CD14-positive monocyte (primary cell): ENCODE measurements around the gene TDRD6. TPM values are rescaled to one million over a fixed set of nuclear protein-coding genes. Genes with fewer than 3 reads are reported as not detected.

Experiments
- DNase-seq, 3 donors: peaks; one replicate each; pipeline ENCODE4 v3.0.0-alpha.2; 2011 to 2022
- H2AFZ ChIP-seq: 2 replicates; pipeline ENCODE4 v1.6.0; 2012; ENCODE audit warnings: mild to moderate bottlenecking, low read depth, low read length, inconsistent platforms; ENCODE audit not compliant: insufficient read depth, poor library complexity, severe bottlenecking
- H3K27ac ChIP-seq, 2 donors: 1 replicate in 1 of 2; 2 replicates in 1 of 2; pipeline ENCODE4 v1.5.1; 2012 to 2013; ENCODE audit warnings: low read length in 2 of 2, control low read depth in 1 of 2, inconsistent platforms in 1 of 2, low read depth in 1 of 2, mild to moderate bottlenecking in 1 of 2
- H3K27me3 ChIP-seq, 2 donors: one replicate each; pipeline versions ENCODE4 v1.6.0 to v1.6.1; 2011 to 2013; ENCODE audit warnings: low read length in 2 of 2; ENCODE audit not compliant: control insufficient read depth in 2 of 2, insufficient read depth in 2 of 2
- H3K36me3 ChIP-seq, 2 donors: replicated peaks in 1 of 2; 1 replicate in 1 of 2; 2 replicates in 1 of 2; pipeline versions ENCODE4 v1.5.1 to v1.6.1; 2012 to 2013; ENCODE audit warnings: low read length in 2 of 2, control low read depth in 1 of 2, inconsistent platforms in 1 of 2, mild to moderate bottlenecking in 1 of 2; ENCODE audit not compliant: insufficient read depth in 2 of 2, control insufficient read depth in 1 of 2
- H3K4me1 ChIP-seq, 2 donors: 1 replicate in 1 of 2; 2 replicates in 1 of 2; pipeline versions ENCODE4 v1.5.1 to v1.6.1; 2012 to 2013; ENCODE audit warnings: low read length in 2 of 2, control low read depth in 1 of 2, inconsistent platforms in 1 of 2, mild to moderate bottlenecking in 1 of 2, moderate library complexity in 1 of 2; ENCODE audit not compliant: insufficient read depth in 2 of 2, control insufficient read depth in 1 of 2
- H3K4me2 ChIP-seq: replicated peaks from 2 replicates; pipeline ENCODE3; 2012; ENCODE audit warnings: low read length, moderate library complexity, mild to moderate bottlenecking; ENCODE audit not compliant: poor library complexity, severe bottlenecking; ENCODE audit errors: extremely low read depth
- H3K4me3 ChIP-seq, 3 experiments: fragments of 200-600 bp in 1 of 3; sonication (generic) in 1 of 3; replicated peaks in 1 of 3; 1 replicate in 2 of 3; 2 replicates in 1 of 3; pipeline ENCODE4 v1.5.1; 2011 to 2013; ENCODE audit warnings: low read length in 3 of 3, mild to moderate bottlenecking in 3 of 3, control low read depth in 2 of 3, low read depth in 2 of 3, inconsistent platforms in 1 of 3, moderate library complexity in 1 of 3
- H3K79me2 ChIP-seq: 2 replicates; pipeline ENCODE4 v1.6.0; 2012; ENCODE audit warnings: mild to moderate bottlenecking, control low read depth, inconsistent platforms, low read length, moderate library complexity; ENCODE audit not compliant: insufficient read depth
- H3K9ac ChIP-seq: 2 replicates; pipeline ENCODE4 v1.6.0; 2017; ENCODE audit warnings: low read length, mild to moderate bottlenecking; ENCODE audit not compliant: insufficient read depth, poor library complexity, severe bottlenecking
- H3K9me3 ChIP-seq, 2 donors: replicated peaks in 1 of 2; 1 replicate in 1 of 2; 2 replicates in 1 of 2; pipeline versions ENCODE4 v1.5.1 to v1.6.1; 2012 to 2013; ENCODE audit warnings: low read length in 2 of 2, control low read depth in 1 of 2; ENCODE audit not compliant: control insufficient read depth in 1 of 2, insufficient read depth in 1 of 2
- H4K20me1 ChIP-seq: 2 replicates; pipeline ENCODE4 v1.6.0; 2012; ENCODE audit warnings: mild to moderate bottlenecking, low read length, control low read depth, moderate library complexity; ENCODE audit not compliant: insufficient read depth
- H3K27ac Mint-ChIP-seq, 7 donors: one replicate each; pipeline ENCODE4 v1.8.0; 2020; ENCODE audit warnings: mild to moderate bottlenecking in 7 of 7, mixed read lengths in 7 of 7, moderate library complexity in 6 of 7, inconsistent platforms in 2 of 7
- H3K27me3 Mint-ChIP-seq, 3 donors: one replicate each; pipeline ENCODE4 v1.8.0; 2021 to 2022; ENCODE audit warnings: low read depth in 3 of 3, mild to moderate bottlenecking in 3 of 3, mixed read lengths in 3 of 3, moderate library complexity in 3 of 3, inconsistent platforms in 1 of 3
- H3K36me3 Mint-ChIP-seq, 2 donors: one replicate each; pipeline ENCODE4 v1.8.0; 2020; ENCODE audit warnings: mixed read lengths in 2 of 2, inconsistent platforms in 1 of 2, mild to moderate bottlenecking in 1 of 2
- H3K4me1 Mint-ChIP-seq: one replicate; pipeline ENCODE4 v1.8.0; 2020; ENCODE audit warnings: mild to moderate bottlenecking, mixed read lengths
- H3K4me3 Mint-ChIP-seq, 2 donors: one replicate each; pipeline ENCODE4 v1.8.0; 2020; ENCODE audit warnings: mild to moderate bottlenecking in 2 of 2, mixed read lengths in 2 of 2, moderate library complexity in 1 of 2
- H3K9me3 Mint-ChIP-seq, 7 donors: one replicate each; pipeline ENCODE4 v1.8.0; 2020 to 2022; ENCODE audit warnings: mixed read lengths in 7 of 7, mild to moderate bottlenecking in 6 of 7, moderate library complexity in 6 of 7, inconsistent platforms in 2 of 7
- whole genome bisulfite sequencing: methylation state at CpG from one replicate; pipeline ENCODE4 v1.1.5; 2013; ENCODE audit warnings: missing lambda C conversion rate; ENCODE audit not compliant: insufficient coverage; 5-methylcytosine and 5-hydroxymethylcytosine counted together
- intact Hi-C, 2 donors: fragments of 100-400 bp; cut with micrococcal nuclease; formaldehyde crosslinking; loops; one replicate each; pipeline versions ENCODE4 v1.15.0 to v1.15.1; 2023
- polyA plus RNA-seq, 3 donors: library from polyadenylated mRNA; depleted of rRNA in 1 of 3; unstranded in 2 of 3; stranded (reverse) in 1 of 3; fragments of 300-500 nt in 2 of 3; fragments of >200 nt in 1 of 3; fragmentation: Illumina TruSeq in 2 of 3; gene quantifications; 1 replicate in 2 of 3; 2 replicates in 1 of 3; pipeline ENCODE4 v1.2.3, GENCODE V29; 2012 to 2021
- TF ChIP-seq, protein P1 (sequence below): fragments of 200-600 bp; IDR thresholded peaks from one replicate; pipeline ENCODE4 v1.8.0; 2022; ENCODE audit warnings: antibody characterized with exemption, mild to moderate bottlenecking

TDRD6 gene
- polyA plus RNA-seq, 3 donors: 0.29 to 0.94 TPM; not detected in 1

DNA sequence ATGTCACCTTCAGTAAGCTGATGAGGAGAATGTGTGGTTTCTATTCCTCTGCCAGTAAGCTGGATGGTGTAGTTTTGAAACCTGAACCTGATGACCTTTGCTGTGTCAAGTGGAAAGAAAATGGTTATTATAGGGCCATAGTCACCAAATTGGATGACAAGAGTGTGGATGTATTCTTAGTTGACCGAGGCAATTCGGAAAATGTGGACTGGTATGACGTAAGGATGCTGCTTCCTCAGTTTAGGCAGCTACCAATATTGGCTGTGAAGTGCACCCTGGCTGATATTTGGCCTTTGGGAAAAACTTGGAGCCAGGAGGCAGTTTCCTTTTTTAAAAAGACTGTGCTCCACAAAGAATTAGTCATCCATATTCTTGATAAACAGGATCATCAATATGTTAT lies 2.0 kb downstream of the TDRD6 start:
- no peak overlapping the region for H3K4me2 ChIP-seq
- peaks cover 6 to 16% of the 10 kb centered on the region in 2 donors for H3K9me3 ChIP-seq
- H3K9me3 Mint-ChIP-seq: peaks cover 0 to 19% (median 14%) of the 10 kb centered on the region in 7 donors
- no peaks in the 10 kb centered on the region for H3K79me2 ChIP-seq
- H4K20me1 ChIP-seq: no peaks in the 10 kb centered on the region
- intact Hi-C loops: loop anchor here in 1 of 2 donors (5.0 kb wide), 1 partner anchor 373 kb away; no protein-coding TSS in a partner anchor
- H3K36me3 Mint-ChIP-seq: no peaks in the 10 kb centered on the region
- H3K27ac ChIP-seq: no peak overlapping the region
- no peaks in the 10 kb centered on the region for H3K27me3 ChIP-seq
- no peaks in the 10 kb centered on the region for H3K4me1 ChIP-seq
- no peak overlapping the region for H2AFZ ChIP-seq
- no peak overlapping the region for H3K9ac ChIP-seq
- no peak overlapping the region for H3K4me3 ChIP-seq
- no peak for DNase-seq
- H3K4me1 Mint-ChIP-seq: no peaks in the 10 kb centered on the region
- TF ChIP-seq, protein P1, sequence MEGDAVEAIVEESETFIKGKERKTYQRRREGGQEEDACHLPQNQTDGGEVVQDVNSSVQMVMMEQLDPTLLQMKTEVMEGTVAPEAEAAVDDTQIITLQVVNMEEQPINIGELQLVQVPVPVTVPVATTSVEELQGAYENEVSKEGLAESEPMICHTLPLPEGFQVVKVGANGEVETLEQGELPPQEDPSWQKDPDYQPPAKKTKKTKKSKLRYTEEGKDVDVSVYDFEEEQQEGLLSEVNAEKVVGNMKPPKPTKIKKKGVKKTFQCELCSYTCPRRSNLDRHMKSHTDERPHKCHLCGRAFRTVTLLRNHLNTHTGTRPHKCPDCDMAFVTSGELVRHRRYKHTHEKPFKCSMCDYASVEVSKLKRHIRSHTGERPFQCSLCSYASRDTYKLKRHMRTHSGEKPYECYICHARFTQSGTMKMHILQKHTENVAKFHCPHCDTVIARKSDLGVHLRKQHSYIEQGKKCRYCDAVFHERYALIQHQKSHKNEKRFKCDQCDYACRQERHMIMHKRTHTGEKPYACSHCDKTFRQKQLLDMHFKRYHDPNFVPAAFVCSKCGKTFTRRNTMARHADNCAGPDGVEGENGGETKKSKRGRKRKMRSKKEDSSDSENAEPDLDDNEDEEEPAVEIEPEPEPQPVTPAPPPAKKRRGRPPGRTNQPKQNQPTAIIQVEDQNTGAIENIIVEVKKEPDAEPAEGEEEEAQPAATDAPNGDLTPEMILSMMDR: no peak
- no peaks in the 10 kb centered on the region for H3K36me3 ChIP-seq
- peaks cover 0 to 3% (median 0%) of the 10 kb centered on the region in 3 donors for H3K27me3 Mint-ChIP-seq
- WGBS: 100% methylated on average over 3 of the region's 3 CpGs
- no peak overlapping the region for H3K4me3 Mint-ChIP-seq
- no peak overlapping the region for H3K27ac Mint-ChIP-seq

DNA sequence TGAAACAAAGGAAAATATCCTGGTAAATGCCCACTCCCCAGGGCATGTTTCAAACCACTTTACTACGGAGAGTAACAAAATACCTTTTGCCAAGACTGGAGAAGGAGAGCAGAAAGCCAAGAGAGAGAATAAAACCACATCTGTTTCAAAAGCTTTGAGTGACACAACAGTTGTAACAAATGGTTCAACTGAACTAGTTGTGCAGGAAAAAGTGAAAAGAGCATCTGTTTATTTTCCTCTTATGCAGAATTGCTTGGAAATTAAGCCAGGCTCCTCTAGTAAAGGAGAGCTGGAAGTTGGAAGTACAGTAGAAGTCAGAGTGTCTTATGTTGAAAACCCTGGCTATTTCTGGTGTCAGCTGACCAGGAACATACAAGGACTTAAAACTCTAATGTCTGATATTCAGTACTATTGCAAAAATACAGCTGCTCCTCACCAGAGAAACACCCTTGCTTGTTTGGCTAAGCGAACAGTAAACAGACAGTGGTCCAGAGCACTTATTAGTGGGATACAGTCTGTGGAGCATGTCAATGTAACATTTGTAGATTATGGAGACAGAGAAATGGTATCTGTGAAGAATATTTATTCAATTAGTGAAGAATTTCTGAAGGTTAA lies 2.6 kb downstream of the TDRD6 start:
- Mint-ChIP-seq H3K36me3 (no peaks in the 10 kb centered on the region), H3K4me1 (no peaks in the 10 kb centered on the region), H3K9me3 (peaks cover 0 to 19% (median 14%) of the 10 kb centered on the region in 7 donors), H3K4me3 (no peak overlapping the region), H3K27ac (no peak overlapping the region), H3K27me3 (peaks cover 0 to 3% (median 0%) of the 10 kb centered on the region in 3 donors)
- Histone ChIP-seq H3K4me2 (no peak overlapping the region), H2AFZ (no peak overlapping the region), H3K36me3 (no peaks in the 10 kb centered on the region), H3K27ac (no peak overlapping the region), H3K4me1 (no peaks in the 10 kb centered on the region), H3K79me2 (no peaks in the 10 kb centered on the region), H3K9ac (no peak overlapping the region), H3K4me3 (no peak overlapping the region), H3K9me3 (peaks cover 6 to 16% of the 10 kb centered on the region in 2 donors), H3K27me3 (no peaks in the 10 kb centered on the region), H4K20me1 (no peaks in the 10 kb centered on the region)
- DNase-seq: no peak
- no CpG with 5 or more reads among the region's 2 CpGs for WGBS
- TF ChIP-seq, protein P1: no peak
- intact Hi-C loops: loop anchor here in 1 of 2 donors (5.0 kb wide), 1 partner anchor 372 kb away; no protein-coding TSS in a partner anchor
